Stomach smooth muscle (tissue), 2 donors: ENCODE data around the gene TRIM4.
"Not testable (repeated sequence)": the region's sequence is repeated elsewhere in the genome, so short reads cannot be mapped to it uniquely, and the experiment has no call there.

Source experiments
- H3K27ac ChIP-seq: one replicate; pipeline ENCODE4 v1.7.0; 2013; ENCODE audit warnings: mild to moderate bottlenecking, low read length, inconsistent platforms
- H3K27me3 ChIP-seq, 2 donors: one replicate each; pipeline ENCODE4 v1.7.0; 2013; ENCODE audit warnings: low read length in 2 of 2; ENCODE audit not compliant: insufficient read depth in 2 of 2, control insufficient read depth in 1 of 2
- H3K36me3 ChIP-seq, 2 donors: one replicate each; pipeline ENCODE4 v1.7.0; 2013; ENCODE audit warnings: low read length in 2 of 2; ENCODE audit not compliant: control insufficient read depth in 2 of 2, insufficient read depth in 2 of 2
- H3K4me1 ChIP-seq: one replicate; pipeline ENCODE4 v1.7.0; 2013; ENCODE audit warnings: low read length; ENCODE audit not compliant: control insufficient read depth, insufficient read depth
- H3K4me3 ChIP-seq, 2 donors: one replicate each; pipeline ENCODE4 v1.7.0; 2013; ENCODE audit warnings: low read length in 2 of 2
- H3K9ac ChIP-seq, 2 donors: one replicate each; pipeline ENCODE4 v1.7.0; 2013; ENCODE audit warnings: low read length in 2 of 2, mild to moderate bottlenecking in 1 of 2
- H3K9me3 ChIP-seq, 2 donors: one replicate each; pipeline ENCODE4 v1.7.0; 2013; ENCODE audit warnings: low read length in 2 of 2; ENCODE audit not compliant: control insufficient read depth in 2 of 2
- donor health status: healthy.
- donor health status: Pancreatic carcinoma.

The TRIM4 gene

GRCh38 chr7:99943641-99944496 is 24.5 kb upstream of the TRIM4 start:
- no peak overlapping the region for H3K27ac ChIP-seq
- no peak overlapping the region for H3K4me3 ChIP-seq
- H3K9ac ChIP-seq, result no peak overlapping the region

GRCh38 chr7:99938296-99938695 is 19.0 kb upstream of the TRIM4 start:
- Histone ChIP-seq H3K27me3 (peaks cover 14 to 21% of the 10 kb centered on the region in 2 donors), H3K27ac (no peak overlapping the region), H3K9ac (no peak overlapping the region), H3K9me3 (peaks cover 0 to 11% of the 10 kb centered on the region in 2 donors), H3K4me1 (no peaks in the 10 kb centered on the region), H3K4me3 (no peak overlapping the region), H3K36me3 (no peaks in the 10 kb centered on the region)

More at GRCh38 chr7:99943641-99944496, 24.5 kb upstream of the TRIM4 start:
- peaks cover 0 to 6% of the 10 kb centered on the region in 2 donors for H3K9me3 ChIP-seq
- no peaks in the 10 kb centered on the region for H3K4me1 ChIP-seq
- peaks cover 2 to 4% of the 10 kb centered on the region in 2 donors for H3K27me3 ChIP-seq
- H3K36me3 ChIP-seq, result no peaks in the 10 kb centered on the region

GRCh38 chr7:99935009-99935408 is 15.7 kb upstream of the TRIM4 start:
- H3K4me1 ChIP-seq, result not testable (repeated sequence)

GRCh38 chr7:99930376-99930775 is 11.0 kb upstream of the TRIM4 start:
- Histone ChIP-seq H3K27ac (no peak overlapping the region), H3K27me3 (peaks cover 18% of the 10 kb centered on the region in 2 donors), H3K9ac (no peak overlapping the region), H3K4me1 (peaks cover 3% of the 10 kb centered on the region), H3K4me3 (no peak overlapping the region), H3K36me3 (no peaks in the 10 kb centered on the region), H3K9me3 (no peaks in the 10 kb centered on the region)

More at GRCh38 chr7:99935009-99935408, 15.7 kb upstream of the TRIM4 start:
- H3K4me3 ChIP-seq, H3K27ac ChIP-seq, H3K36me3 ChIP-seq, H3K9ac ChIP-seq: not testable (repeated sequence)
- Histone ChIP-seq H3K9me3 (peaks cover 0 to 11% of the 10 kb centered on the region in 2 donors), H3K27me3 (peaks cover 17 to 23% of the 10 kb centered on the region in 2 donors)

GRCh38 chr7:99929730-99930053 is 10.4 kb upstream of the TRIM4 start:
- Histone ChIP-seq H3K9me3 (no peaks in the 10 kb centered on the region), H3K4me3 (peak overlapping the region in 1 of 2 donors; percentile 29), H3K4me1 (peaks cover 3% of the 10 kb centered on the region), H3K36me3 (no peaks in the 10 kb centered on the region), H3K9ac (peak overlapping the region in 1 of 2 donors; percentile 13), H3K27me3 (peaks cover 14 to 15% of the 10 kb centered on the region in 2 donors), H3K27ac (no peak overlapping the region)

- Histone ChIP-seq H3K9me3 (no peaks in the 10 kb centered on the region), H3K36me3 (no peaks in the 10 kb centered on the region), H3K27ac (no peak within 1 kb of the TSS), H3K4me1 (peaks cover 3% of the 10 kb centered on the region), H3K4me3 (peak within 1 kb of the TSS in 1 of 2 donors; percentile 29), H3K9ac (peak within 1 kb of the TSS in 1 of 2 donors; percentile 13), H3K27me3 (peaks cover 10% of the 10 kb centered on the region in 2 donors)
Measured at GRCh38 chr7:99928994-99929729, 9.8 kb upstream of the TRIM4 start, which contains the start of gene GJC3. Gene GJC3, minus strand, starts transcription at chr7:99929620. Its CDS starts 0 bp downstream, at chr7:99929620.

- Histone ChIP-seq H3K36me3 (no peaks in the 10 kb centered on the region), H3K9me3 (no peaks in the 10 kb centered on the region), H3K9ac (no peak overlapping the region), H3K4me1 (peaks cover 3% of the 10 kb centered on the region), H3K27me3 (peaks cover 2 to 4% of the 10 kb centered on the region in 2 donors), H3K27ac (no peak overlapping the region), H3K4me3 (no peak overlapping the region)
Measured at GRCh38 chr7:99928188-99928587, 8.9 kb upstream of the TRIM4 start.

- H3K9ac ChIP-seq, result no peak overlapping the region
- peaks cover 3% of the 10 kb centered on the region for H3K4me1 ChIP-seq
- H3K27ac ChIP-seq, result no peak overlapping the region
- H3K4me3 ChIP-seq, result no peak overlapping the region
- no peaks in the 10 kb centered on the region for H3K9me3 ChIP-seq
- H3K27me3 ChIP-seq, result peaks cover 0 to 2% of the 10 kb centered on the region in 2 donors
- no peaks in the 10 kb centered on the region for H3K36me3 ChIP-seq
Measured at GRCh38 chr7:99927536-99927935, 8.2 kb upstream of the TRIM4 start.

GRCh38 chr7:99926321-99926720 is 7.0 kb upstream of the TRIM4 start:
- H3K27me3 ChIP-seq, result peaks cover 0 to 2% of the 10 kb centered on the region in 2 donors
- H3K27ac ChIP-seq, result no peak overlapping the region
- peaks cover 0 to 2% of the 10 kb centered on the region in 2 donors for H3K36me3 ChIP-seq
- H3K9me3 ChIP-seq, result no peaks in the 10 kb centered on the region
- H3K4me3 ChIP-seq, result no peak overlapping the region
- peaks cover 3% of the 10 kb centered on the region for H3K4me1 ChIP-seq
- no peak overlapping the region for H3K9ac ChIP-seq

- peaks cover 0 to 2% of the 10 kb centered on the region in 2 donors for H3K36me3 ChIP-seq
- H3K9me3 ChIP-seq, result no peaks in the 10 kb centered on the region
- H3K4me1 ChIP-seq, result peaks cover 5% of the 10 kb centered on the region
- no peak overlapping the region for H3K4me3 ChIP-seq
- H3K9ac ChIP-seq, result no peak overlapping the region
- no peak overlapping the region for H3K27ac ChIP-seq
- H3K27me3 ChIP-seq, result no peaks in the 10 kb centered on the region
Measured at GRCh38 chr7:99923200-99923599, 3.9 kb upstream of the TRIM4 start.
